ENCODE measurements around the gene AFF1. TPM values are rescaled to one million over a fixed set of nuclear protein-coding genes. Genes with fewer than 3 reads are reported as not detected.
A peak's percentile ranks its signal among the peaks of the same experiment; 100 is the strongest.

The AFF1 gene
- total RNA-seq, 2 experiments from 2014 or later: 68.8 to 72.0 TPM

DNA sequence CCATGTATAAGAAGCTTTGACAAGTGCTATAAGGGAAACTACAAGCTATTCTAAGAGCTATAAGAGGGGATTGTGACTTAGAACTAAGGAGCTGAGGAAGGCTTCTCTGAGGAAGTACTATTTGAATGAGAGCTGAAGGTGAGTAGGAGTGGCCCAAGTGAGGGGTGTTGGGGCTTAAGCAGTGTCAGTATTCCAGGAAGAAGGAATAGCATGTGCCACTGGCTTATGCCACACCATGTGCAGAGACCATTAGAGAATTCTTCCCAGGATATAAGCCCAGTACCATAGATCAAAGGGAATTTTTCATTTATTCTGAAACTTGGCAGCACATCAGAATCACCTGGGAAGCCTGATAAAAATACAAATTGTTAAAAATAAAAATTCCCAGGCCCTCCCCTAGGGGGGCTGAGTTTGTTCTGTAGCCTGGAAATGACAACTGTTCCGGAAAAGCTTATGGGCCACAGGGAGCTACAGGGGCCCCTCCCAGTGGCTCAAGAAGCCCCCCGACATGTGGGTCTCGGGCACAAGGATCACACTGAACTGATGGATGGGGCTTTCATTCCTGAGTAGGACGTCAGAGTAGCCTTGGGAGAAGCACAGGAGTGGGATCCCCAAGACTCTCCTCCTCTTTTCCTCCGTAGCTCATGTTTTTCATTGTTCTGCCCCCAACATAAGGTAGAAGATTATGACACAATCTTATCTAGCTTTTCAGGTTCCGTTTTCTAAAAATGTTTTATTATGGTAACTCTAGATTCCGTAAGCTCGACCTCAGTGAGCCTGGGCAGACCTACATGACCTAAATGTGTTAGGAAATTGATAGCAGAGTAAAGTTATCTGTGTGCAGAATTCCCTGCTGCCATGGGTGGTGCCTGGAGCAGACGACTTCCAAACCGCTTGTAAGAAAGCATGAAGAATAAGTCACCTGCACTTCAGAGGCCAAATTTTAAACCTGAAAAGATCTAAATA, 119.3 kb downstream of the AFF1 start:
- Mint-ChIP-seq H3K9me3 (no peaks in the 10 kb centered on the region), H3K4me1 (peaks cover 64% of the 10 kb centered on the region), H3K27me3 (no peaks in the 10 kb centered on the region), H3K4me3 (no peak overlapping the region), H3K36me3 (ENCODE audit: low read depth) (peaks cover 51% of the 10 kb centered on the region), H3K27ac (no peak overlapping the region)
- ChIA-PET CTCF (interaction anchor here (1.1 to 1.3 kb wide), 3 partner anchors 11 to 48 kb away, joined by 3 to 4 read pairs (median 3); no protein-coding TSS in a partner anchor), POLR2A (interaction anchor here (1.3 to 1.4 kb wide), 2 partner anchors 13 to 120 kb away, joined by 3 to 4 read pairs; partner anchors contain the start of gene AFF1)
- no peak for DNase-seq

DNA sequence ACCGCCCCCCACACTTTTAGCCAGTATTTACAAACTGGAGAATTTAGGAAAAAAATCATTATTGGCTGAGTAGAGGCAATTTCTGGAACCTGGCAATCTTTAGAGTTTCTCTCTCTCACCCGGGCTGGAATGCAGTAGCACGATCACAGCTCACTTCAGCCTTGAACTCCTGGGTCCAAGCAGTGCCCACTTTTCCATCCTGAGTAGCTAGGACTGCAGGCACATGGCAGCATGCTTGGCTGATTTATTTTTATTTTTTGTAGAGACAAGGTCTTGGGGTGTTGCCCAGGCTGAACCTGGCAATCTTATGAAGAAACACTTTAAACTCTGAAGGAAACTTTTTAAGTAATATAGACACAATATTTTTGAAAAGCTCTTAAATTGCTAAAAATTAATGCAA, 120.1 kb downstream of the AFF1 start:
- Mint-ChIP-seq H3K27me3 (no peaks in the 10 kb centered on the region), H3K27ac (no peak overlapping the region), H3K4me1 (peaks cover 68% of the 10 kb centered on the region), H3K9me3 (no peaks in the 10 kb centered on the region), H3K4me3 (no peak overlapping the region), H3K36me3 (ENCODE audit: low read depth) (peaks cover 55% of the 10 kb centered on the region)
- ChIA-PET CTCF (interaction anchor here (0.6 to 1.3 kb wide), 3 partner anchors 16 to 49 kb away, joined by 3 to 4 read pairs (median 3); no protein-coding TSS in a partner anchor), POLR2A (interaction anchor here (1.3 kb wide), 1 partner anchor 120 kb away, joined by 3 read pairs; the partner anchor contains the start of gene AFF1)
- no peak for DNase-seq

DNA sequence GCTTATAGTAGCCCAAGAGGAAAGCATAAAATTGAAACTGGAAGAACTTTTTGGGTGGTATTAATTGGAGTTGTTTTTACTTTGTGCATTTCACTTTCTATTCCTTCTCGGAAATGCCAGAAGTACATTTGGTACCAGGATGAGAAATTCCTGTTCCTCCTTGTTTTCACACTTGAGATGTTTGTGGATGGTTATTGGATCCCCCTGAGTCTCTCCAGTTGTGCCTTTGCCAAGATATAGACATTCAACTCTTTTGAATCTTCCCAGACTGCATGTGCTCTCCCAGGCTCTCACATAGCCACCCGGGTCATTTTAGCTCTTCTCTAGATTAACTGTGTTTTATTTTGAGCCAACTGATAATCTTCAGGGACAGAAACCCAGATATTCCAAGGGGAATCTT, 120.5 kb downstream of the AFF1 start:
- no peak overlapping the region for H3K4me3 Mint-ChIP-seq
- DNase-seq: no peak
- CTCF ChIA-PET: interaction anchor here (0.6 to 1.3 kb wide), 4 partner anchors 16 to 132 kb away, joined by 3 to 4 read pairs (median 3); no protein-coding TSS in a partner anchor
- no peaks in the 10 kb centered on the region for H3K9me3 Mint-ChIP-seq
- POLR2A ChIA-PET: no interaction called here
- no peak overlapping the region for H3K27ac Mint-ChIP-seq
- peaks cover 66% of the 10 kb centered on the region for H3K4me1 Mint-ChIP-seq
- peaks cover 52% of the 10 kb centered on the region for H3K36me3 Mint-ChIP-seq (ENCODE audit: low read depth)
- H3K27me3 Mint-ChIP-seq: no peaks in the 10 kb centered on the region

DNA sequence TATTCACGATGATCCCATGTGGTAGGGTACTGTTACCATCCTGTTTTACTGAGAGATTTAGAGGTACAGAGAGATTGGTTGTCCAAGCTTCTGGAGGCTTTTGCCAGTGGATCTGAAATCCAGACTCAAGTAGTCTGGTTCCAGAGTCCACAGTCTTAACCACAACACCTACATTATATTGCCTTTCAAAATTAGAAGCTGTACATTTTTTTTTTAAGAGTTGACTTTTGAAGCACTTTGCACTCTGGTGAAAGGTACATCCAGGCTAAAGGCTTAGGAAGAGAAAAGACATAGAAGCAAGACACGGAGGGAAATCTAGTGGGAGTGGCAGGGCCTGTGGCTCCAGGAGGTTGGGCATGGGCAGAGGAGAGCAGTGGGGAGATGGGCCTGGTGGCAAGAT, 122.1 kb downstream of the AFF1 start:
- no peaks in the 10 kb centered on the region for H3K9me3 Mint-ChIP-seq
- ChIA-PET CTCF (interaction anchor here (1.3 kb wide), 1 partner anchor 118 kb away, joined by 3 read pairs; no protein-coding TSS in a partner anchor), POLR2A (no interaction called here)
- H3K27ac Mint-ChIP-seq: no peak overlapping the region
- no peak for DNase-seq
- H3K36me3 Mint-ChIP-seq (ENCODE audit: low read depth): peaks cover 44% of the 10 kb centered on the region
- H3K4me1 Mint-ChIP-seq: peaks cover 65% of the 10 kb centered on the region
- no peaks in the 10 kb centered on the region for H3K27me3 Mint-ChIP-seq
- H3K4me3 Mint-ChIP-seq: no peak overlapping the region

DNA sequence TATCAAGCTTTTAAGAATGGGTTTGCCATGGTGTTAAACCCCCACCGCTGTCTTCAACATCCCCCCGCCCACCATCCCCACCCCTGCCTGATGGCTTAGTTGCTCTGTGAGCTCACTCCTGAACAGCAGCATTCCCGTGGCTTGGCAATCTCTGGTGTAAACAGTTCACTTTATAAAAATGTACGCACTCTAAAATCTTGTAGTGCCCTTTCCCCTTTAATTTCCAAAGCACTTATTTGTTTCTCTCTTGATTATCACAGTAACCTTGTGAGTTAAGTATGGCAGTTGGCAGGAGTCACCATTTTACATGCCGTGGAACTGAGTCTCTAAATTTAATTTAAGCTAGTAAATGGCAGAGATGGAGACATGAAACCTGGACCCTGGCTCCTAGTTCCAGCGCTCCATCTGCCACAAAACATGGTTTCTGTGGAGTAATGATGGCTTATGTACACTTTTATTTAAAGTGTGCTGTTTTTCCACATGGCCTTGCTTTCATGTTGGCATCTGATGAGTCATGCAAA, 123.1 kb downstream of the AFF1 start:
- Mint-ChIP-seq H3K27me3 (no peaks in the 10 kb centered on the region), H3K27ac (no peak overlapping the region)

DNA sequence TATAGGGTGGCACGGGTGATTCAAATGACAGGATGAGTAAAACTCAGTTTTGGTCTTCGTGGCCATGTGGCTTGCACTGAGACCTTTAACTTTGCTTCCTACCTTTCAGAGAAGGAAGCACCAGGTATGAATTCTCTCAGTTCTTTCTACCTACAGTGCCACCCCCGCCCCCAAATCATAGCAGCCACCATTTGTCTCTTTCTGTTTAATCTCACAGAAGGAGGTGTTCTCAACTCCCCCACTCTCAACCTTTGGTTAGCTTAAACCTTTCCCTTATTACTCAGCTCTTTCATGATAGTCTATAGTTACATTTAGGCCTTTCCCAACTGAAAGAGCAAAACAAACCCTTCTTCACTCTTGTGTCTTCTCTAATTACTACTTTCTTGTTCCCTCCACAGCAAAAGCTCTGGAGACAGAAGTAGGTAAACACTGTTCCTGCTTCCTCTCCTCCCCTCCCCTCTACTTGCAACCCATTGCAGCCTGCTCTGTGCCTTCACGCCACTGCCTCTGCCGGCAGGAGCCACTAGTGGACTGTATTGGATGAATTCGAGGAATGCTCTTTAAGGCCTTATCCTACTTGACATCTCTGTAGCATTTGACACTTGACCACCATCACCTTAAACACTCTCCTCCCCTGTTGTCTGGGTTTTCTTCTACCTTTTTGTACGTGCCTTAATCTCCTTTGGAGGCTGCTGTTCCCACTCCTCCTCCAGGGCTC, 123.7 kb downstream of the AFF1 start:
- peaks cover 54% of the 10 kb centered on the region for H3K4me1 Mint-ChIP-seq
- peaks cover 30% of the 10 kb centered on the region for H3K36me3 Mint-ChIP-seq (ENCODE audit: low read depth)
- H3K4me3 Mint-ChIP-seq: no peak overlapping the region
- H3K9me3 Mint-ChIP-seq: no peaks in the 10 kb centered on the region
- CTCF ChIA-PET: interaction anchor here (0.6 kb wide), 1 partner anchor 10 kb away, joined by 3 read pairs; no protein-coding TSS in a partner anchor
- H3K27ac Mint-ChIP-seq: peak overlapping the region; percentile 18
- no peaks in the 10 kb centered on the region for H3K27me3 Mint-ChIP-seq
- POLR2A ChIA-PET: interaction anchor here (1.1 to 1.7 kb wide), 3 partner anchors 22 to 119 kb away, joined by 3 to 4 read pairs (median 3); no protein-coding TSS in a partner anchor
- DNase-seq: peak; percentile 29

More for the DNA sequence above, 123.1 kb downstream of the AFF1 start:
- Mint-ChIP-seq H3K36me3 (ENCODE audit: low read depth) (peaks cover 36% of the 10 kb centered on the region), H3K9me3 (no peaks in the 10 kb centered on the region), H3K4me3 (no peak overlapping the region), H3K4me1 (peaks cover 60% of the 10 kb centered on the region)
- ChIA-PET CTCF (interaction anchor here (0.6 kb wide), 1 partner anchor 9 kb away, joined by 3 read pairs; no protein-coding TSS in a partner anchor), POLR2A (interaction anchor here (1.1 to 1.7 kb wide), 3 partner anchors 22 to 118 kb away, joined by 3 to 4 read pairs (median 3); no protein-coding TSS in a partner anchor)
- no peak for DNase-seq

DNA sequence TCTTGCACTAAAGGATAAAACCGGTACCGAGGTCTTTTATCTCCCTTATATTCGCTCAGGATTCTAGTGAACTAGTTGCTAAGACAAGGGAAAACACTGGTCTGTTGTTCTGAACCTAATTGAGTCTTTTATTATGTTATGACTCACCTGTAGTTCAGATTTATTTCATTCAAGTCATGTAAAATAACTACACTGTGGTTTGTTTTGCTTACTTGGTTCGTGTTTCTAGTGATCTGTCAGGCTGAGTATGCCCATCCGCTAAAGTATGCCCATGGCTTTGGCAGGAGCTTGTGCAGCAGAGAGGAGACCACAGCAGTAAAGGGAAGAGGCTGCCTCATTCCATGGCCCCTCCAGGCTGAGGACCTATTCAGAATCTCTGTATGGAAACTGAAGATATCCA, 126.1 kb downstream of the AFF1 start:
- peak overlapping the region; percentile 33 for H3K27ac Mint-ChIP-seq
- POLR2A ChIA-PET: no interaction called here
- H3K4me3 Mint-ChIP-seq: no peak overlapping the region
- no peaks in the 10 kb centered on the region for H3K27me3 Mint-ChIP-seq
- CTCF ChIA-PET: no interaction called here
- H3K9me3 Mint-ChIP-seq: no peaks in the 10 kb centered on the region
- peaks cover 32% of the 10 kb centered on the region for H3K36me3 Mint-ChIP-seq (ENCODE audit: low read depth)
- H3K4me1 Mint-ChIP-seq: peaks cover 47% of the 10 kb centered on the region
- DNase-seq: no peak

DNA sequence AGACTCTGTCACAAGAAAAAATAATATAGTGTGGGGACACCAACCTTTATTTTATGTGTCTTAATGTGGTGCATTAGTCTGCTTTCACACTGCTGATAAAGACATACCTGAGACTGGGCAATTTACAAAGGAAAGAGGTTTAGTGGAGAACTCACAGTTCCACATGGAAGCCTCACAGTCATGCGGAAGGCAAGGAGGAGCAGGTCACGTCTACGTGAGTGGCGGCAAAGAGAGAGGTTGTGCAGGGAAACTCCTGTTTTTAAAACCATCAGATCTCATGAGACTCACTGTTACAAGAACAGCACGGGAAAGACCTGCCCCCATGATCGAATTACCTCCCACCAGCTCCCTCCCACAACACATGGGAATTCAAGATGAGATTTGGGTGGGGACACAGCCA, 130.2 kb downstream of the AFF1 start:
- Mint-ChIP-seq H3K4me3 (no peak overlapping the region), H3K27ac (no peak overlapping the region), H3K4me1 (peaks cover 16% of the 10 kb centered on the region), H3K9me3 (no peaks in the 10 kb centered on the region), H3K27me3 (no peaks in the 10 kb centered on the region), H3K36me3 (ENCODE audit: low read depth) (peaks cover 19% of the 10 kb centered on the region)
- ChIA-PET CTCF (no interaction called here), POLR2A (no interaction called here)
- no peak for DNase-seq

DNA sequence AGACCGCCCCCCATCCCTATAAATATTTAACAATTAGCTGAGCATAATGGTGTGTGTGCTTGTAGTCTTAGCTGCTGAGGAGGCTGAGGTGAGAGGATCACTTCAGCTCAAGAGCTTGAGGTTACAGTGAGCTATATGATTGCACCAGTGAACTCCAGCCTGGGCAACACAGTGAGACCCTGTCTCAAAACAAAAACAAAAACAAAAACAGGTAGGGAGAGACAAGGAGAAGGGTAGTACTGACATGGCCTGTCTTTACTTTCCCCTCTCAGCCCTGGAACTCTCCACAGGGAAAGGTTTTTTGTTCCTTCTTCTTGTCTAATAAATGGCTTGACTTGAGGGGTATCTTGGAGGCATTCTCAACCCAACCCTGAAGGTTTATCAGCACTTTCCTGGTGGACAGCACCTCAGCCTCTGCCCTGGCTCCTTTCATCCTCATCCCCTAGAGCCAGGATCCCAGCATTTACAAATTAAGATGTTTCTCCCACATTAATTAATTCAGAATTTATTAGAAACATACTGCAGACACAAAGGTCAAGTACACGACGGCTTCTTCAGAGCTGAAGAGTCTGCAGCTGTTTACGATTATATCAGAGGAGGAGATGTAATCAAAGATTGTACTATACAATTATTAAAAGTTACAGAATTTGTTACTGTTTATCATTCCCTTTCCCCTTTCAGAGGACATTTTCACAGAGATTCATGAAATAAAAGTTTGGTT, 131.8 kb downstream of the AFF1 start:
- Mint-ChIP-seq H3K4me3 (no peak overlapping the region), H3K27ac (no peak overlapping the region), H3K27me3 (no peaks in the 10 kb centered on the region), H3K36me3 (ENCODE audit: low read depth) (peaks cover 13% of the 10 kb centered on the region), H3K9me3 (no peaks in the 10 kb centered on the region), H3K4me1 (peaks cover 8% of the 10 kb centered on the region)
- no peak for DNase-seq
- CTCF ChIA-PET: interaction anchor here (1.3 kb wide), 2 partner anchors 27 to 132 kb away, joined by 4 read pairs; partner anchors contain the start of gene AFF1
- POLR2A ChIA-PET: interaction anchor here (0.6 to 0.8 kb wide), 2 partner anchors 55 to 59 kb away, joined by 3 read pairs; no protein-coding TSS in a partner anchor

DNA sequence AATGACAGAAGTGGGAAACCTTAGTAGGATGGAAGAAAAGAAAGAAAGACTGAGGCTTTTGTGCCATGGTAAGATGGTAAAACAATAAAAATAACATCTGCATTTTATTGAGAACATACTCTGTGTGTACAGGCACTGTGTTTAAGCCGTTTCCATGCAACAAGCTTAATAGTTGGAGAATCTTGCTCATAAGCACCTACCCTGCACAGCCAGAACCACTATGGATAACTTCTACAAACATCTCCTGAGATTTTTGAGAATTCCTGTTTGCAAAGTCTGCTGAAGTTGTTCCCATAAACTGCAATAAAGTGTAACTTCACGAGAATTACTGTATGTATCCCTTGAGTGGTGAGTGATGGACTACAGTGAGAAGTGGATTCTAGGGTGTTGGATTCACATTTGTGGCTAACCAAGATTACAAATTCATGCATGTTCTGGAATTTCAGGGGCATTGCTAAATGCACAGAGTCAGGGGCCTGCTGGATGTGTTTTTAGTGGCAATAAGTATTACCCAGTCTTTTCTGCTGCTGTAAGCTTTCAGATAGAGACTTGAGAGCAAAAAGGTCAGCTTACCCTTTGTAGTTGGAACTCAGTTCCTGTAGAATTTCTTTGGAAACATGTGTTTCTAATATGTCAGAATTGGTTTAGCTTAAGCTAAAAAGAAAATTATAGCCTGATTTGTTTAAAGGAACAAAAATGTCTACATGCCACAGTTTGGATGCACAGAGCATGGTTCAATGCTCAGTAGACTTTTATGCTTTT, 132.5 kb downstream of the AFF1 start:
- Mint-ChIP-seq H3K27ac (no peak overlapping the region), H3K4me3 (no peak overlapping the region), H3K4me1 (peaks cover 8% of the 10 kb centered on the region), H3K9me3 (no peaks in the 10 kb centered on the region), H3K27me3 (no peaks in the 10 kb centered on the region), H3K36me3 (ENCODE audit: low read depth) (peaks cover 12% of the 10 kb centered on the region)
- ChIA-PET CTCF (interaction anchor here (0.7 to 1.3 kb wide), 4 partner anchors 26 to 147 kb away, joined by 3 to 4 read pairs (median 4); partner anchors contain the start of gene AFF1), POLR2A (interaction anchor here (0.8 to 1.0 kb wide), 2 partner anchors 23 to 56 kb away, joined by 3 read pairs; no protein-coding TSS in a partner anchor)
- no peak for DNase-seq

DNA sequence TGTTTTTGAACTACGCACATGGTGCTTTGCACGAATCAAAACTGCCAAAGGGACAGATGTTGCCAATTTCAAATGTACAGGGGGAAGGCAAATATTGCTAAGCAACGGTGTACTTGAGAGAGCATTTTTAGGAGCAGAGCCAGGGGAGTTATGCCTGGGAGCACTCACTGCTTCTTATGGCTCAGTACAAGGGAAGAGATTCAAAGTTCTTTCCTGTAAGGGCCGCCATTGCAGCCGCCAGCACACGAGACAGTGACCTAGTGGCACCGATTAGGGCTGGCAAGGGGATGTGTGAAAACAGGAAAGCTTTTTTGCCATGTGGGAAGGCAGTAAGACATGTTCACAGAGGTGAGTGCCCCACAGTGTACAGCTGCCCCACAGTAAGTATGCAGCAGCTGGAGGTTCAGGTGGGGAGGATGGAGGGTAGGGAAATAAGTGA, 133.8 kb downstream of the AFF1 start:
- Mint-ChIP-seq H3K4me1 (peaks cover 18% of the 10 kb centered on the region), H3K4me3 (no peak overlapping the region), H3K9me3 (no peaks in the 10 kb centered on the region), H3K36me3 (ENCODE audit: low read depth) (peaks cover 12% of the 10 kb centered on the region), H3K27me3 (no peaks in the 10 kb centered on the region), H3K27ac (no peak overlapping the region)
- no peak for DNase-seq
- CTCF ChIA-PET: no interaction called here
- POLR2A ChIA-PET: no interaction called here

All from activated CD4-positive, alpha-beta memory T cell treated with anti-CD3 and anti-CD28 coated beads, Interleukin-2, amount 10 ng/mL, durations not matched to agents 7 days and 5 days (primary cell).